Liver (tissue), 3 donors: ENCODE results near the gene BACH1.

Experiments used
- ATF3 ChIP-seq: IDR thresholded peaks from 2 replicates; pipeline ENCODE4 v1.6.1; 2016; ENCODE audit warnings: antibody characterized with exemption
- CTCF ChIP-seq: fragments of 150-350 bp; IDR thresholded peaks from 2 replicates; pipeline ENCODE4 v1.5.1; 2017; ENCODE audit warnings: improper control_type of control experiment, low read depth, low read length; ENCODE audit not compliant: missing input control
- EGR1 ChIP-seq, 2 donors: IDR thresholded peaks; 2 replicates each; pipeline ENCODE4 v1.6.1; 2016 to 2018; ENCODE audit warnings: antibody characterized with exemption in 2 of 2, low read depth in 2 of 2
- GABPA ChIP-seq, 2 donors: IDR thresholded peaks in 1 of 2; conservative IDR thresholded peaks in 1 of 2; 2 replicates each; pipeline ENCODE4 v1.6.1; 2016; ENCODE audit warnings: antibody characterized with exemption in 2 of 2, mild to moderate bottlenecking in 1 of 2, moderate library complexity in 1 of 2
- MAX ChIP-seq: IDR thresholded peaks from 2 replicates; pipeline ENCODE4 v1.6.1; 2016; ENCODE audit warnings: antibody characterized with exemption
- NR2F2 ChIP-seq: IDR thresholded peaks from 2 replicates; pipeline ENCODE4 v1.6.1; 2016; ENCODE audit warnings: antibody characterized with exemption
- RAD21 ChIP-seq, 2 donors: IDR thresholded peaks; 2 replicates each; pipeline ENCODE4 v1.6.1; 2016; ENCODE audit warnings: antibody characterized with exemption in 2 of 2, mild to moderate bottlenecking in 2 of 2
- REST ChIP-seq: IDR thresholded peaks from 2 replicates; pipeline ENCODE4 v1.6.1; 2016; ENCODE audit warnings: antibody characterized with exemption, mild to moderate bottlenecking
- RXRA ChIP-seq, 2 donors: IDR thresholded peaks; 2 replicates each; pipeline ENCODE4 v1.6.1; 2017 to 2018; ENCODE audit warnings: antibody characterized with exemption in 2 of 2, mild to moderate bottlenecking in 1 of 2
- SP1 ChIP-seq: IDR thresholded peaks from 2 replicates; pipeline ENCODE4 v1.6.1; 2018; ENCODE audit warnings: antibody characterized with exemption, mild to moderate bottlenecking
- TAF1 ChIP-seq: conservative IDR thresholded peaks from 2 replicates; pipeline ENCODE4 v1.6.1; 2016; ENCODE audit warnings: antibody characterized with exemption, mild to moderate bottlenecking
- YY1 ChIP-seq: IDR thresholded peaks from 2 replicates; pipeline ENCODE4 v1.6.1; 2016; ENCODE audit warnings: antibody characterized with exemption, mild to moderate bottlenecking
- ZBTB33 ChIP-seq: IDR thresholded peaks from 2 replicates; pipeline ENCODE4 v1.6.1; 2016; ENCODE audit warnings: antibody characterized with exemption
- donor health status: healthy.
- donor health status: healthy.

- no peak for TF ChIP-seq CTCF
- no peak for TF ChIP-seq REST
- TF ChIP-seq ATF3, result no peak
- no peak for TF ChIP-seq YY1
- TF ChIP-seq TAF1, result no peak
- no peak for TF ChIP-seq RXRA (IDR thresholded peaks at IDR 0.05)
- TF ChIP-seq MAX, result no peak
- TF ChIP-seq ZBTB33, result no peak
- TF ChIP-seq GABPA (IDR thresholded peaks at IDR 0.05 in 1 of 2, conservative IDR thresholded peaks at IDR 0.05 in 1 of 2), result no peak
- no peak for TF ChIP-seq RAD21 (IDR thresholded peaks at IDR 0.05)
- TF ChIP-seq NR2F2, result no peak
- TF ChIP-seq EGR1 (IDR thresholded peaks at IDR 0.05; ENCODE audit: low read depth in 2 of 2), result no peak
- no peak for TF ChIP-seq SP1
Measured at GRCh38 chr21:29293495-29293894, 5.2 kb upstream of the BACH1 start.
